ENCODE data around the gene TEX26.

DNA sequence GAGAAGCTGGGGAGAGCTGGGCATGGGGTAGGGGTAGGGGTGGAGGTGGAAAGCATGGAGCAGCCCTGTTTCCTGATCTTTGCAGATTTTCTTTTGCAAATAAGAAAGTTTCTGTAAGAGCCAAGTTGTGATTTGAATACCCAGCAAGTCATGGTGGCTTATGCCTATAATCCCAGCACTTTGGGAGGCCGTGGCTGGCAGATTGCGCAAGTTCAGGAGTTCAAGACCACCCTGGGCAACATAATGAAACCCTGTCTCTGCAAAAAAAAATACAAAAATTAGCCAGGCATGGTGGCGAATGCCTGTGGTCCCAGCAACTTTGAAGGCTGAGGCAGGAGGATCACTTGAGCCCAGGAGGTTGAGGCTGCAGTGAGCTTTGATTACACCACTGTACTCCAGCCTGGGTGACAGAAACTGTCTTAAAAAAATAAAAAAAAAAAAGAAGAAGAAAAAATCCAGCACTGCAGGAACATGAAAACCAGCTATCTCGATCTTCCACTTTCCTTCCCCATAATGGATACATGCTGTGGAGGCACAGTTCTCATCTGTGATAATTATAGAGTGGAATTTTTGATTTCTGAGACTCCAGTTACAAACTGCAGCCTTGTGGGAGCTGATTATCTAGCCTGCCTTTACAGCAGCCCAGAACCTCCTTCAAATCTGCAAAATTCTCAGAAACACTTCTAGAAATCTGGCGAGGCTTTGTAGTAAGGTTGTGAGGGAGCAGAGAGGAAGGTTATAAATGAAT is 12.1 kb upstream of the TEX26 start:
- TF ChIP-seq BDP1 (IDR thresholded peaks at IDR 0.05; ENCODE audit: insufficient read depth, insufficient read length) (no peak), ZFP30 (CRISPR knock-in tag; IDR thresholded peaks at IDR 0.05; ENCODE audit: borderline replicate concordance) (no peak), ZC3H8 (IDR thresholded peaks at IDR 0.05) (no peak), SP1 (CRISPR knock-in tag; IDR thresholded peaks at IDR 0.05) (no peak), POU5F1 (IDR thresholded peaks at IDR 0.05; ENCODE audit: borderline replicate concordance, low read depth, low read length, partially characterized antibody) (no peak), ZNF766 (CRISPR knock-in tag; conservative IDR thresholded peaks at IDR 0.05) (no peak), RCOR1 (IDR thresholded peaks at IDR 0.05; ENCODE audit: borderline replicate concordance in 1 of 2, low read depth in 2 of 2, low read length in 2 of 2) (no peak), POLR2AphosphoS2 (IDR thresholded peaks at IDR 0.05; ENCODE audit: low read length) (no peak)
- TF ChIP-seq, protein P1, sequence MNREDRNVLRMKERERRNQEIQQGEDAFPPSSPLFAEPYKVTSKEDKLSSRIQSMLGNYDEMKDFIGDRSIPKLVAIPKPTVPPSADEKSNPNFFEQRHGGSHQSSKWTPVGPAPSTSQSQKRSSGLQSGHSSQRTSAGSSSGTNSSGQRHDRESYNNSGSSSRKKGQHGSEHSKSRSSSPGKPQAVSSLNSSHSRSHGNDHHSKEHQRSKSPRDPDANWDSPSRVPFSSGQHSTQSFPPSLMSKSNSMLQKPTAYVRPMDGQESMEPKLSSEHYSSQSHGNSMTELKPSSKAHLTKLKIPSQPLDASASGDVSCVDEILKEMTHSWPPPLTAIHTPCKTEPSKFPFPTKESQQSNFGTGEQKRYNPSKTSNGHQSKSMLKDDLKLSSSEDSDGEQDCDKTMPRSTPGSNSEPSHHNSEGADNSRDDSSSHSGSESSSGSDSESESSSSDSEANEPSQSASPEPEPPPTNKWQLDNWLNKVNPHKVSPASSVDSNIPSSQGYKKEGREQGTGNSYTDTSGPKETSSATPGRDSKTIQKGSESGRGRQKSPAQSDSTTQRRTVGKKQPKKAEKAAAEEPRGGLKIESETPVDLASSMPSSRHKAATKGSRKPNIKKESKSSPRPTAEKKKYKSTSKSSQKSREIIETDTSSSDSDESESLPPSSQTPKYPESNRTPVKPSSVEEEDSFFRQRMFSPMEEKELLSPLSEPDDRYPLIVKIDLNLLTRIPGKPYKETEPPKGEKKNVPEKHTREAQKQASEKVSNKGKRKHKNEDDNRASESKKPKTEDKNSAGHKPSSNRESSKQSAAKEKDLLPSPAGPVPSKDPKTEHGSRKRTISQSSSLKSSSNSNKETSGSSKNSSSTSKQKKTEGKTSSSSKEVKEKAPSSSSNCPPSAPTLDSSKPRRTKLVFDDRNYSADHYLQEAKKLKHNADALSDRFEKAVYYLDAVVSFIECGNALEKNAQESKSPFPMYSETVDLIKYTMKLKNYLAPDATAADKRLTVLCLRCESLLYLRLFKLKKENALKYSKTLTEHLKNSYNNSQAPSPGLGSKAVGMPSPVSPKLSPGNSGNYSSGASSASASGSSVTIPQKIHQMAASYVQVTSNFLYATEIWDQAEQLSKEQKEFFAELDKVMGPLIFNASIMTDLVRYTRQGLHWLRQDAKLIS (CRISPR knock-in tag; IDR thresholded peaks at IDR 0.05), result no peak
- TF ChIP-seq, protein P2, sequence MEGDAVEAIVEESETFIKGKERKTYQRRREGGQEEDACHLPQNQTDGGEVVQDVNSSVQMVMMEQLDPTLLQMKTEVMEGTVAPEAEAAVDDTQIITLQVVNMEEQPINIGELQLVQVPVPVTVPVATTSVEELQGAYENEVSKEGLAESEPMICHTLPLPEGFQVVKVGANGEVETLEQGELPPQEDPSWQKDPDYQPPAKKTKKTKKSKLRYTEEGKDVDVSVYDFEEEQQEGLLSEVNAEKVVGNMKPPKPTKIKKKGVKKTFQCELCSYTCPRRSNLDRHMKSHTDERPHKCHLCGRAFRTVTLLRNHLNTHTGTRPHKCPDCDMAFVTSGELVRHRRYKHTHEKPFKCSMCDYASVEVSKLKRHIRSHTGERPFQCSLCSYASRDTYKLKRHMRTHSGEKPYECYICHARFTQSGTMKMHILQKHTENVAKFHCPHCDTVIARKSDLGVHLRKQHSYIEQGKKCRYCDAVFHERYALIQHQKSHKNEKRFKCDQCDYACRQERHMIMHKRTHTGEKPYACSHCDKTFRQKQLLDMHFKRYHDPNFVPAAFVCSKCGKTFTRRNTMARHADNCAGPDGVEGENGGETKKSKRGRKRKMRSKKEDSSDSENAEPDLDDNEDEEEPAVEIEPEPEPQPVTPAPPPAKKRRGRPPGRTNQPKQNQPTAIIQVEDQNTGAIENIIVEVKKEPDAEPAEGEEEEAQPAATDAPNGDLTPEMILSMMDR (IDR thresholded peaks at IDR 0.05 in 2 of 3, conservative IDR thresholded peaks at IDR 0.05 in 1 of 3; ENCODE audit: insufficient read depth in 2 of 3, low read depth in 1 of 3, low read length in 3 of 3), result no peak
- TF ChIP-seq, protein P3, sequence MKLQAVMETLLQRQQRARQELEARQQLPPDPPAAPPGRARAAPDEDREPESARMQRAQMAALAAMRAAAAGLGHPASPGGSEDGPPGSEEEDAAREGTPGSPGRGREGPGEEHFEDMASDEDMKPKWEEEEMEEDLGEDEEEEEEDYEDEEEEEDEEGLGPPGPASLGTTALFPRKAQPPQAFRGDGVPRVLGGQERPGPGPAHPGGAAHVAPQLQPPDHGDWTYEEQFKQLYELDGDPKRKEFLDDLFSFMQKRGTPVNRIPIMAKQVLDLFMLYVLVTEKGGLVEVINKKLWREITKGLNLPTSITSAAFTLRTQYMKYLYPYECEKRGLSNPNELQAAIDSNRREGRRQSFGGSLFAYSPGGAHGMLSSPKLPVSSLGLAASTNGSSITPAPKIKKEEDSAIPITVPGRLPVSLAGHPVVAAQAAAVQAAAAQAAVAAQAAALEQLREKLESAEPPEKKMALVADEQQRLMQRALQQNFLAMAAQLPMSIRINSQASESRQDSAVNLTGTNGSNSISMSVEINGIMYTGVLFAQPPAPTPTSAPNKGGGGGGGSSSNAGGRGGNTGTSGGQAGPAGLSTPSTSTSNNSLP (IDR thresholded peaks at IDR 0.05; ENCODE audit: borderline replicate concordance, low read depth, low read length), result no peak
- TF ChIP-seq, protein P4, sequence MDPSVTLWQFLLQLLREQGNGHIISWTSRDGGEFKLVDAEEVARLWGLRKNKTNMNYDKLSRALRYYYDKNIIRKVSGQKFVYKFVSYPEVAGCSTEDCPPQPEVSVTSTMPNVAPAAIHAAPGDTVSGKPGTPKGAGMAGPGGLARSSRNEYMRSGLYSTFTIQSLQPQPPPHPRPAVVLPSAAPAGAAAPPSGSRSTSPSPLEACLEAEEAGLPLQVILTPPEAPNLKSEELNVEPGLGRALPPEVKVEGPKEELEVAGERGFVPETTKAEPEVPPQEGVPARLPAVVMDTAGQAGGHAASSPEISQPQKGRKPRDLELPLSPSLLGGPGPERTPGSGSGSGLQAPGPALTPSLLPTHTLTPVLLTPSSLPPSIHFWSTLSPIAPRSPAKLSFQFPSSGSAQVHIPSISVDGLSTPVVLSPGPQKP (CRISPR knock-in tag; IDR thresholded peaks at IDR 0.05), result no peak
- TF ChIP-seq, protein P5, sequence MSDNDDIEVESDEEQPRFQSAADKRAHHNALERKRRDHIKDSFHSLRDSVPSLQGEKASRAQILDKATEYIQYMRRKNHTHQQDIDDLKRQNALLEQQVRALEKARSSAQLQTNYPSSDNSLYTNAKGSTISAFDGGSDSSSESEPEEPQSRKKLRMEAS (CRISPR knock-in tag; IDR thresholded peaks at IDR 0.05), result no peak
- TF ChIP-seq, protein P6, sequence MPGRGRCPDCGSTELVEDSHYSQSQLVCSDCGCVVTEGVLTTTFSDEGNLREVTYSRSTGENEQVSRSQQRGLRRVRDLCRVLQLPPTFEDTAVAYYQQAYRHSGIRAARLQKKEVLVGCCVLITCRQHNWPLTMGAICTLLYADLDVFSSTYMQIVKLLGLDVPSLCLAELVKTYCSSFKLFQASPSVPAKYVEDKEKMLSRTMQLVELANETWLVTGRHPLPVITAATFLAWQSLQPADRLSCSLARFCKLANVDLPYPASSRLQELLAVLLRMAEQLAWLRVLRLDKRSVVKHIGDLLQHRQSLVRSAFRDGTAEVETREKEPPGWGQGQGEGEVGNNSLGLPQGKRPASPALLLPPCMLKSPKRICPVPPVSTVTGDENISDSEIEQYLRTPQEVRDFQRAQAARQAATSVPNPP (IDR thresholded peaks at IDR 0.05; ENCODE audit: borderline replicate concordance, insufficient read depth, insufficient read length), result no peak

All from K562 (cell line).